ENCODE measurements around the gene ATF6. TPM values are rescaled to one million over a fixed set of nuclear protein-coding genes. Genes with fewer than 3 reads are reported as not detected.

The ATF6 gene
- total and polyA plus RNA-seq, 9 of the 15 experiments (the other 6 are each of a cell fraction or from before 2014, with no cell fraction given), result 11.7 to 32.4 (median 20.4) TPM

GRCh38 chr1:161803181-161803580, 37.1 kb downstream of the ATF6 start:
- in situ Hi-C loops (cut with MboI) (no loop called here), intact Hi-C loops (cut with micrococcal nuclease) (no loop called here)
- H3K4me1 ChIP-seq (replicated peaks in 1 of 2; ENCODE audit: control insufficient read depth in 2 of 2, insufficient read depth in 2 of 2, low read length in 2 of 2), result no peaks in the 10 kb centered on the region
- BruUV-seq (replicated peaks), result no TSS peak
- H3K36me3 ChIP-seq (ENCODE audit: control insufficient read depth, insufficient read depth, low read length), result peaks cover 53% of the 10 kb centered on the region
- H3K9ac ChIP-seq (ENCODE audit: insufficient read depth in 1 of 2, low read depth in 2 of 2, low read length in 2 of 2), result no peak overlapping the region
- H2AFZ ChIP-seq (ENCODE audit: low read depth, low read length), result no peak overlapping the region
- CTCF ChIA-PET (ENCODE audit: low intra/inter-chr PET ratio), result no interaction called here
- WGBS (ENCODE audit: insufficient coverage, low coverage, missing lambda C conversion rate), result 88% methylated on average over 2 of the region's 2 CpGs
- TF ChIP-seq MAFF (IDR thresholded peaks at IDR 0.05; ENCODE audit: low read length), result no peak
- no peak for TF ChIP-seq HNRNPUL1 (IDR thresholded peaks at IDR 0.05; ENCODE audit: low read length)
- no peak for TF ChIP-seq NUFIP1 (IDR thresholded peaks at IDR 0.05; ENCODE audit: partially characterized antibody)
- TF ChIP-seq HOXB6 (CRISPR knock-in tag; IDR thresholded peaks at IDR 0.05; ENCODE audit: borderline replicate concordance), result no peak
- TF ChIP-seq ZSCAN29 (IDR thresholded peaks at IDR 0.05), result no peak
- TF ChIP-seq SRF (CRISPR knock-in tag; IDR thresholded peaks at IDR 0.05), result no peak
- TF ChIP-seq TAF7 (tag; IDR thresholded peaks at IDR 0.05), result no peak
- TF ChIP-seq TAF1 (IDR thresholded peaks at IDR 0.05; ENCODE audit: control insufficient read depth, extremely low read depth, insufficient read depth, low read length, severe bottlenecking), result no peak
- TF ChIP-seq EGR1 (conservative IDR thresholded peaks at IDR 0.05), result no peak
- TF ChIP-seq ATF1 (CRISPR knock-in tag; IDR thresholded peaks at IDR 0.05), result no peak
- TF ChIP-seq ATF1 (tag; IDR thresholded peaks at IDR 0.05), result no peak
- TF ChIP-seq ZNF780A (CRISPR knock-in tag; IDR thresholded peaks at IDR 0.05), result no peak
- H4K20me1 ChIP-seq (replicated peaks; ENCODE audit: control insufficient read depth, insufficient read depth, low read length), result no peaks in the 10 kb centered on the region
- FAIRE-seq (no peak), DNase-seq (ENCODE audit: extremely low read depth in 1 of 4, low spot score in 3 of 4) (no peak), ATAC-seq (no peak)
- no peak overlapping the region for H3K4me3 ChIP-seq
- no peak overlapping the region for H3K27ac ChIP-seq (ENCODE audit: extremely low read depth, low read depth, low read length)
- H3K79me2 ChIP-seq (ENCODE audit: control insufficient read depth, insufficient read depth, low read length), result no peaks in the 10 kb centered on the region
- no peaks in the 10 kb centered on the region for H3K9me1 ChIP-seq (ENCODE audit: control insufficient read depth, insufficient read depth, low read length)
- no peaks in the 10 kb centered on the region for H3K9me3 ChIP-seq (replicated peaks; ENCODE audit: control insufficient read depth, insufficient read depth, low read depth, low read length)
- no peak overlapping the region for H3K4me2 ChIP-seq (ENCODE audit: insufficient read depth, low read length)
- H3K27me3 ChIP-seq (ENCODE audit: control insufficient read depth in 2 of 2, insufficient read depth in 2 of 2, low read length in 2 of 2), result no peaks in the 10 kb centered on the region
- POLR2A ChIA-PET, result interaction anchor here (0.6 kb wide), 1 partner anchor 9 kb away, joined by 3 read pairs; no protein-coding TSS in a partner anchor
